ENCODE results near the gene CEACAM21.

The CEACAM21 gene

GRCh38 chr19:41601771-41602170 is 25.8 kb downstream of the CEACAM21 start:
- no peak overlapping the region for H3K4me3 ChIP-seq (ENCODE audit: low read length)
- TF ChIP-seq CTCF (conservative IDR thresholded peaks at IDR 0.05; ENCODE audit: low read length), result no peak
- DNase-seq (ENCODE audit: low read depth), result no peak

GRCh38 chr19:41604831-41605230 is 28.9 kb downstream of the CEACAM21 start:
- no peak overlapping the region for H3K4me3 ChIP-seq (ENCODE audit: low read length)
- no peak for DNase-seq (ENCODE audit: low read depth)
- no peak for TF ChIP-seq CTCF (conservative IDR thresholded peaks at IDR 0.05; ENCODE audit: low read length)

DNA sequence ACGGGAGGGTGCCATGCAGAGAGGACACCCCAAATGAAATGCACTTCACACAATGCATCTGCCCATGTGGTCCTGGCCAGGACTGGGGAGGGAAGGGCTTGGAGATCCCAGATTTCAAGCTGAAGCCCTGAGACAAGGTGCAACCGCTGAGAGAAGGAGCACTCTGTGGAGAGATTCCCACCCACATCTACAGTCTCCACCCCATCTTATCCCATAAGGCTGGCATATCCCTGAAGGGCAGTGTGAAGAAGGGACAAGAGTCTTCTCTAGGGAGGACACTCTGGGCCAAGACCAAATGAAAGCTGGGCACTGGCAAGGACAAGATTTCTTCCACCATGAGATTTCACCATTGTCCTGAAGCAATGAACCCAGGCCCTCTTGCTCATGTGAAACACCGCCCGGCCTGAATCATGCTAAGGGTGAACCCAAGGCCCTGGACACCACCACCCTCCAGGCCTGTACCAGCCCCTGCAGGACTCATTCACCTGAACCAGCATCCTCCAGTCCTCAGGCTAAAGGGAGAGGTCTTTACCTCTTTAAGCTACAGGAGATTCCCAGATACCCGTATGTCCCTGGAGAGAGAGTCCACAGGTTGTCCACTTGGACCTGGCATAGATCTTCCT is 30.4 kb downstream of the CEACAM21 start:
- no peak for DNase-seq (ENCODE audit: low read depth)
- TF ChIP-seq CTCF (conservative IDR thresholded peaks at IDR 0.05; ENCODE audit: low read length), result no peak
- no peak overlapping the region for H3K4me3 ChIP-seq (ENCODE audit: low read length)

GRCh38 chr19:41607668-41608067 is 31.7 kb downstream of the CEACAM21 start:
- TF ChIP-seq CTCF (conservative IDR thresholded peaks at IDR 0.05; ENCODE audit: low read length), result no peak
- no peak for DNase-seq (ENCODE audit: low read depth)
- no peak overlapping the region for H3K4me3 ChIP-seq (ENCODE audit: low read length)

GRCh38 chr19:41610789-41611188 is 34.8 kb downstream of the CEACAM21 start:
- no peak for TF ChIP-seq CTCF (conservative IDR thresholded peaks at IDR 0.05; ENCODE audit: low read length)
- H3K4me3 ChIP-seq (ENCODE audit: low read length), result no peak overlapping the region
- DNase-seq (ENCODE audit: low read depth), result no peak

DNA sequence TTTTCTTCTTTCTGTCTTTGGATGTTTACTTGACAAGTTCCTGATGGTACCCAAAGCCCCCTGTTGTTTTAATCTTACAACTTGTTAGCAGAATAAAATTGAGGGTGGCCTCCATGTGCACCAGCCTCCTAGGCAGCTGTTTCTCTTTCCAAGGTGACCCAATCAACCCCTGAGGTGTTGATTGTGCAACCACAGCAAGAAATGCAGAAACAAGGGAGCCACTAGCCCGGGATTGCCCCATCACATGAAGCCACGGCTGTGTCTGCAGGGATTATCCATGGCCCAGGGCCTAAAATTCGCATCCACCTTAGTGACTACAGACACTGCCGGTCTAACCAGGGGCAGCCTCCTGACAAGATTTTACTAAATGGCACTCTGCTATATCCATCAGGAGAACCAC is 36.5 kb downstream of the CEACAM21 start:
- no peak for TF ChIP-seq CTCF (conservative IDR thresholded peaks at IDR 0.05; ENCODE audit: low read length)
- no peak overlapping the region for H3K4me3 ChIP-seq (ENCODE audit: low read length)
- no peak for DNase-seq (ENCODE audit: low read depth)

GRCh38 chr19:41615207-41615606 is 39.2 kb downstream of the CEACAM21 start:
- no peak overlapping the region for H3K4me3 ChIP-seq (ENCODE audit: low read length)
- TF ChIP-seq CTCF (conservative IDR thresholded peaks at IDR 0.05; ENCODE audit: low read length), result no peak
- DNase-seq (ENCODE audit: low read depth), result no peak

All from AG10803 (cell line).